Neuronal stem cell (in vitro differentiated cells): ENCODE measurements around the gene ADAMTSL1.

Experiments
- DNase-seq: peaks from one replicate; pipeline ENCODE4 v3.0.0-alpha.2; 2013; ENCODE audit warnings: low spot score
- H2AFZ ChIP-seq: one replicate; pipeline ENCODE4 v1.6.1; 2013; ENCODE audit warnings: mild to moderate bottlenecking, low read length, inconsistent platforms
- H2AK5ac ChIP-seq: 2 replicates; pipeline ENCODE4 v1.6.1; 2013; ENCODE audit warnings: low read depth, mild to moderate bottlenecking, inconsistent platforms, low read length, moderate library complexity, mixed read lengths
- H2BK120ac ChIP-seq: 2 replicates; pipeline ENCODE4 v1.6.1; 2013; ENCODE audit warnings: low read depth, mild to moderate bottlenecking, inconsistent platforms, low read length, moderate library complexity, mixed read lengths
- H2BK12ac ChIP-seq: one replicate; pipeline ENCODE4 v1.6.1; 2013; ENCODE audit warnings: low read length, inconsistent platforms
- H2BK15ac ChIP-seq: 2 replicates; pipeline ENCODE4 v1.6.1; 2013; ENCODE audit warnings: mild to moderate bottlenecking, low read length, inconsistent platforms, mixed read lengths
- H2BK5ac ChIP-seq: one replicate; pipeline ENCODE4 v1.6.1; 2013; ENCODE audit warnings: inconsistent platforms, mild to moderate bottlenecking, low read length, moderate library complexity
- H3K14ac ChIP-seq: one replicate; pipeline ENCODE4 v1.6.1; 2013; ENCODE audit warnings: low read length, inconsistent platforms
- H3K18ac ChIP-seq: 2 replicates; pipeline ENCODE4 v1.6.1; 2013; ENCODE audit warnings: low read length, inconsistent platforms
- H3K23ac ChIP-seq: 2 replicates; pipeline ENCODE4 v1.6.1; 2013; ENCODE audit warnings: low read depth, mild to moderate bottlenecking, mixed read lengths, low read length, inconsistent platforms; ENCODE audit not compliant: poor library complexity
- H3K27ac ChIP-seq: replicated peaks from 3 replicates; pipeline ENCODE4 v1.5.1; 2013; ENCODE audit warnings: low read length, inconsistent platforms
- H3K27me3 ChIP-seq, 3 experiments: 2 replicates each; pipeline ENCODE4 v1.6.1; 2013; ENCODE audit warnings: low read length in 3 of 3, mild to moderate bottlenecking in 2 of 3, inconsistent platforms in 1 of 3, low read depth in 1 of 3, mixed read lengths in 1 of 3, moderate library complexity in 1 of 3; ENCODE audit not compliant: control insufficient read depth in 3 of 3, insufficient read depth in 3 of 3
- H3K36me3 ChIP-seq, 2 donors: replicated peaks in 1 of 2; 2 replicates each; pipeline ENCODE4 v1.6.1; 2013; ENCODE audit warnings: low read length in 2 of 2; ENCODE audit not compliant: control insufficient read depth in 2 of 2, insufficient read depth in 2 of 2
- H3K4ac ChIP-seq: 2 replicates; pipeline ENCODE4 v1.6.1; 2013; ENCODE audit warnings: inconsistent platforms, mild to moderate bottlenecking, low read length, moderate library complexity
- H3K4me1 ChIP-seq, 2 donors: 1 replicate in 1 of 2; 2 replicates in 1 of 2; pipeline ENCODE4 v1.6.1; 2013; ENCODE audit warnings: low read length in 2 of 2, low read depth in 1 of 2; ENCODE audit not compliant: control insufficient read depth in 2 of 2, insufficient read depth in 1 of 2
- H3K4me2 ChIP-seq: one replicate; pipeline ENCODE4 v1.6.1; 2013; ENCODE audit warnings: mild to moderate bottlenecking, low read length, inconsistent platforms; ENCODE audit not compliant: insufficient read depth, poor library complexity, severe bottlenecking
- H3K4me3 ChIP-seq, 2 donors: 2 replicates each; pipeline ENCODE4 v1.5.1; 2013; ENCODE audit warnings: low read length in 2 of 2, mild to moderate bottlenecking in 2 of 2, inconsistent platforms in 1 of 2, moderate library complexity in 1 of 2
- H3K79me1 ChIP-seq: one replicate; pipeline ENCODE4 v1.6.1; 2013; ENCODE audit warnings: low read depth, mild to moderate bottlenecking, inconsistent platforms, low read length, moderate library complexity
- H3K9ac ChIP-seq: one replicate; pipeline ENCODE4 v1.6.1; 2013; ENCODE audit warnings: mild to moderate bottlenecking, low read depth, low read length, inconsistent platforms; ENCODE audit not compliant: poor library complexity
- H3K9me3 ChIP-seq, 2 donors: replicated peaks in 1 of 2; 2 replicates each; pipeline versions ENCODE3 to v1.6.1; 2013; ENCODE audit warnings: low read length in 2 of 2, mild to moderate bottlenecking in 2 of 2, inconsistent platforms in 1 of 2, low read depth in 1 of 2, mixed read lengths in 1 of 2, moderate library complexity in 1 of 2; ENCODE audit not compliant: control insufficient read depth in 2 of 2, insufficient read depth in 1 of 2
- H4K8ac ChIP-seq: one replicate; pipeline ENCODE4 v1.6.1; 2013; ENCODE audit warnings: low read depth, mild to moderate bottlenecking, inconsistent platforms, low read length, moderate library complexity
- H4K91ac ChIP-seq: one replicate; pipeline ENCODE4 v1.6.1; 2013; ENCODE audit warnings: low read length, low read depth, mild to moderate bottlenecking, inconsistent platforms; ENCODE audit not compliant: poor library complexity
- WGBS, 2 donors: extraction: QIAGEN DNeasy Blood & Tissue Kit; methylation state at CpG; one replicate each; pipeline ENCODE4 v1.1.7; 2013; ENCODE audit warnings: missing lambda C conversion rate in 2 of 2, mixed read lengths in 1 of 2; ENCODE audit not compliant: insufficient read length in 2 of 2, insufficient replicate concordance in 1 of 2; ENCODE audit errors: extremely low coverage in 2 of 2; 5-methylcytosine and 5-hydroxymethylcytosine counted together

ADAMTSL1 gene

DNA sequence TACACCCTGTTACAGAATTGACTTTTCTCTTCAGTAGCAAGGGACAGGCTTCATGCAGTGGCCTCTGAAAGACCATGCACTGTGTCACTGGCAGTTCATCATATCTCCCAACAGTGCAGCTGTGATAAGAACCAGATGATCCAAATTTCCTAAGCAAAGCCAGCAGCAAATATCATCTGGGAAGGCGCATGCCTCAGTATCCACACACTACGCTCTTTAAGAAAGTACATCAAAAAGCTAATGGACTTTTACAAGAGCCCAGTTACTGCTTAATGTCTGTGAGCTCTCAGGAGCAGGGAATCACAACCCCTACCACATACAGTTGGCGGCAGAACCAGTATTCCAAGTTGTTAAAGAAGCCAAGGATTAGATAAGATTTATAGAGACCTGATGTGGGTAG is 25.1 kb downstream of the ADAMTSL1 start:
- no peak overlapping the region for H4K91ac ChIP-seq
- no peak overlapping the region for H3K4me3 ChIP-seq
- H2BK12ac ChIP-seq = no peak overlapping the region
- no CpG with 5 or more reads among the region's 3 CpGs for WGBS, 2 donors
- H3K36me3 ChIP-seq = no peaks in the 10 kb centered on the region
- no peak overlapping the region for H3K4ac ChIP-seq
- no peaks in the 10 kb centered on the region for H3K9me3 ChIP-seq
- no peaks in the 10 kb centered on the region for H3K27me3 ChIP-seq
- H2BK5ac ChIP-seq = no peak overlapping the region
- H3K4me1 ChIP-seq = no peaks in the 10 kb centered on the region
- H3K18ac ChIP-seq = no peak overlapping the region
- H2AFZ ChIP-seq = no peak overlapping the region
- H2BK120ac ChIP-seq = no peak overlapping the region
- H3K27ac ChIP-seq = no peak overlapping the region
- no peak overlapping the region for H4K8ac ChIP-seq
- H2BK15ac ChIP-seq = no peak overlapping the region
- no peak overlapping the region for H3K4me2 ChIP-seq
- no peaks in the 10 kb centered on the region for H3K79me1 ChIP-seq
- DNase-seq = no peak
- no peak overlapping the region for H2AK5ac ChIP-seq
- H3K14ac ChIP-seq = no peak overlapping the region
- no peak overlapping the region for H3K9ac ChIP-seq
- H3K23ac ChIP-seq = no peak overlapping the region

DNA sequence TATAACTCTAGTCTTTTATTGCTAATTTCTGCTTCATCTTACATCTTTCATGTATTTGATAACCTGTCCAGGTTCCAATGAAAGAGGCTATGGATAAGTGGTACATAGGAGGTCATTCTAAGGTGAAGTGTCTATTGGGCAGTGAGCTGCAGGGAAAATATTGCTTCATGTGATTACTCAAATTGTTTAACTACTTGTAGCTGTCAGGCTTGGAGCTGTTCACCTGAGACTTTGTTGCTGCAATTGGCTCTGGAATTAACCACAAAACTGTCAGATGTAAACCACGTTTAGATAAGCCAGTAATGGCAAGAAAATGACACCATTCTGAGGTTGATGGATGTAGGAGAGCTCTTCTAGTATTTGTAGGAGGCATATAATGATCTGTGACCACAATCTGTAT is 26.0 kb downstream of the ADAMTSL1 start:
- H2AK5ac ChIP-seq = no peak overlapping the region
- no peak overlapping the region for H4K91ac ChIP-seq
- no peaks in the 10 kb centered on the region for H3K27me3 ChIP-seq
- no peak overlapping the region for H2BK5ac ChIP-seq
- DNase-seq = no peak
- no peak overlapping the region for H3K4me2 ChIP-seq
- H2BK120ac ChIP-seq = no peak overlapping the region
- H2BK12ac ChIP-seq = no peak overlapping the region
- H3K36me3 ChIP-seq = no peaks in the 10 kb centered on the region
- no peak overlapping the region for H2AFZ ChIP-seq
- H3K27ac ChIP-seq = no peak overlapping the region
- no peak overlapping the region for H2BK15ac ChIP-seq
- no peak overlapping the region for H4K8ac ChIP-seq
- peaks cover 3 to 4% of the 10 kb centered on the region in 2 donors for H3K4me1 ChIP-seq
- H3K9me3 ChIP-seq = no peaks in the 10 kb centered on the region
- H3K18ac ChIP-seq = no peak overlapping the region
- H3K9ac ChIP-seq = no peak overlapping the region
- no peak overlapping the region for H3K23ac ChIP-seq
- H3K14ac ChIP-seq = no peak overlapping the region
- no peak overlapping the region for H3K4me3 ChIP-seq
- H3K79me1 ChIP-seq = no peaks in the 10 kb centered on the region
- no peak overlapping the region for H3K4ac ChIP-seq
- WGBS, 2 donors = no CpG with 5 or more reads among the region's 1 CpG

DNA sequence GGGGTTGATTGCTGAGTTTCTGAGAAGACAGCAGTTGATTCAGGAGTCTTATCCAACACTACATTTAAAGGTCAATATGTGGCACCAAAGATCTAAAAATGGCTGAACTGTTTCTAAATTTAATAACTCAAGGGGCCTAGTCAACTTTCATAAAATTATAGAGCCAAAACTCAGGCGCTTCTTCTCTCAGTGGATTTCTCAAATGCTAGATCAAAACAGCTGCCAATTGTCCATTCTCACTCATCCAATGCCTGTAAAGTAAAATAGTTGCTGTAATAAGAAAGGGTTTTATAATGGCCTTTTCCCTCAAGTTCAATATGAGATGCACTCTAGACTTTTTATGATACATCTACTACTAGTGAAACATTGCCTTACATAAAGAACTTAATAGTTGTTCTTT is 26.5 kb downstream of the ADAMTSL1 start:
- no peak for DNase-seq
- Histone ChIP-seq H3K4ac (no peak overlapping the region), H2AFZ (no peak overlapping the region), H3K9me3 (no peaks in the 10 kb centered on the region), H3K23ac (no peak overlapping the region), H3K14ac (no peak overlapping the region), H2BK120ac (no peak overlapping the region), H2BK15ac (no peak overlapping the region), H2AK5ac (no peak overlapping the region), H3K9ac (no peak overlapping the region), H2BK5ac (no peak overlapping the region), H3K27ac (no peak overlapping the region), H4K8ac (no peak overlapping the region), H3K36me3 (no peaks in the 10 kb centered on the region), H3K27me3 (no peaks in the 10 kb centered on the region), H3K4me1 (peaks cover 3 to 6% of the 10 kb centered on the region in 2 donors), H3K18ac (no peak overlapping the region), H4K91ac (no peak overlapping the region), H3K79me1 (no peaks in the 10 kb centered on the region), H3K4me3 (no peak overlapping the region), H2BK12ac (no peak overlapping the region), H3K4me2 (no peak overlapping the region)
- no CpG with 5 or more reads among the region's 1 CpG for WGBS, 2 donors

DNA sequence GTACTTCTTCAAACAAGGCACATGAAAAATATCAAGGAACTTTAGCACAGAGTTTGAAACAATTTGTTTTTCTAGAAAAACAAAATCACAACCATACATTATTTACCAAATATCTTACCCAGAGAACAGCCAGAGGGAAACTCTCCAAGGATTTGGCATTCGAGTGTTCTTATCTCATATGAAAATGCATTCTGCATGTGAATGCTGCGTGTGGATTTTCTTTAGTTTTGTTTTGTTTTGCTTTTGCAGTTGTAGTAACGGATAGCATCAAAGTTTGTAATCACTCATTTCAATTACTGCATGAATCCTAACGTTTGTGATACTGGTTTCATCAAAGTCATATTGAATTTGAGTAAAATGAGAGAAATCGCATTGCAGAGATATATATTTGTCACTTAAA is 28.0 kb downstream of the ADAMTSL1 start:
- Histone ChIP-seq H3K18ac (no peak overlapping the region), H3K4me2 (no peak overlapping the region), H3K4me1 (peaks cover 3 to 6% of the 10 kb centered on the region in 2 donors), H3K27ac (no peak overlapping the region), H2BK12ac (no peak overlapping the region), H2AK5ac (no peak overlapping the region), H3K23ac (no peak overlapping the region), H3K4ac (no peak overlapping the region), H2BK15ac (no peak overlapping the region), H4K8ac (no peak overlapping the region), H3K9ac (no peak overlapping the region), H3K4me3 (no peak overlapping the region), H3K14ac (no peak overlapping the region), H2BK5ac (no peak overlapping the region), H3K9me3 (no peaks in the 10 kb centered on the region), H3K79me1 (no peaks in the 10 kb centered on the region), H3K36me3 (no peaks in the 10 kb centered on the region), H2BK120ac (no peak overlapping the region), H4K91ac (no peak overlapping the region), H3K27me3 (no peaks in the 10 kb centered on the region), H2AFZ (no peak overlapping the region)
- DNase-seq = no peak
- no CpG with 5 or more reads among the region's 5 CpGs for WGBS, 2 donors
